ENCODE measurements around the gene ZFYVE28. TPM values are rescaled to one million over a fixed set of nuclear protein-coding genes. Genes with fewer than 3 reads are reported as not detected.

ZFYVE28 gene
- total RNA-seq, 2 donors from 2014 or later = 29.6 to 31.6 TPM

GRCh38 chr4:2443061-2443730, 24.8 kb upstream of the ZFYVE28 start:
- H3K4me1 ChIP-seq = no peaks in the 10 kb centered on the region
- no peak for TF ChIP-seq CTCF (IDR thresholded peaks at IDR 0.05)
- no peaks in the 10 kb centered on the region for H3K27me3 ChIP-seq
- DNase-seq = no peak
- H3K9ac ChIP-seq (ENCODE audit: low read depth in 2 of 2, low read length in 2 of 2) = no peak overlapping the region
- H3K27ac ChIP-seq = no peak overlapping the region
- no peaks in the 10 kb centered on the region for H3K9me3 ChIP-seq
- H3K36me3 ChIP-seq = no peaks in the 10 kb centered on the region
- H3K4me3 ChIP-seq = no peak overlapping the region
- intact Hi-C loops (cut with DNase I) = loop anchor here (5.0 kb wide), 2 partner anchors 161 to 221 kb away; no protein-coding TSS in a partner anchor

GRCh38 chr4:2442175-2442993, 23.9 kb upstream of the ZFYVE28 start:
- Histone ChIP-seq H3K4me1 (no peaks in the 10 kb centered on the region), H3K36me3 (no peaks in the 10 kb centered on the region), H3K4me3 (no peak overlapping the region), H3K27me3 (no peaks in the 10 kb centered on the region), H3K27ac (no peak overlapping the region), H3K9ac (ENCODE audit: low read depth in 2 of 2, low read length in 2 of 2) (no peak overlapping the region), H3K9me3 (no peaks in the 10 kb centered on the region)
- intact Hi-C loops (cut with DNase I) = loop anchor here (5.0 kb wide), 2 partner anchors 160 to 220 kb away; no protein-coding TSS in a partner anchor
- TF ChIP-seq CTCF (IDR thresholded peaks at IDR 0.05) = no peak
- no peak for DNase-seq

GRCh38 chr4:2441393-2442174, 23.1 kb upstream of the ZFYVE28 start:
- Histone ChIP-seq H3K36me3 (no peaks in the 10 kb centered on the region), H3K27ac (no peak overlapping the region), H3K9me3 (no peaks in the 10 kb centered on the region), H3K4me1 (no peaks in the 10 kb centered on the region), H3K27me3 (no peaks in the 10 kb centered on the region), H3K9ac (ENCODE audit: low read depth in 2 of 2, low read length in 2 of 2) (no peak overlapping the region), H3K4me3 (no peak overlapping the region)
- peak; percentile 88 for TF ChIP-seq CTCF (IDR thresholded peaks at IDR 0.05)
- DNase-seq = peak; percentile 63
- intact Hi-C loops (cut with DNase I) = loop anchor here (5.0 kb wide), 2 partner anchors 159 to 219 kb away; no protein-coding TSS in a partner anchor

- Histone ChIP-seq H3K27me3 (no peaks in the 10 kb centered on the region), H3K27ac (no peak overlapping the region), H3K9me3 (no peaks in the 10 kb centered on the region), H3K36me3 (no peaks in the 10 kb centered on the region), H3K4me1 (no peaks in the 10 kb centered on the region), H3K9ac (ENCODE audit: low read depth in 2 of 2, low read length in 2 of 2) (no peak overlapping the region), H3K4me3 (no peak overlapping the region)
- no peak for TF ChIP-seq CTCF (IDR thresholded peaks at IDR 0.05)
- no peak for DNase-seq
- intact Hi-C loops (cut with DNase I) = no loop called here
Measured at GRCh38 chr4:2438822-2439718, 20.6 kb upstream of the ZFYVE28 start.

Measured in colonic mucosa (tissue), 4 donors.